Uterus (tissue), 2 donors: Measurements from ENCODE around the gene F2RL3.

ENCODE experiments used
- POLR2A ChIP-seq, 2 donors: fragments of 450-650 bp; IDR thresholded peaks; one replicate each; pipeline ENCODE4 v1.6.1; 2016; ENCODE audit warnings: antibody characterized with exemption in 2 of 2, mild to moderate bottlenecking in 1 of 2, moderate library complexity in 1 of 2
- TF ChIP-seq, protein P1 (sequence below), 4 experiments: fragments of 200-600 bp in 2 of 4; fragments of 450-650 bp in 2 of 4; sonication (generic) in 2 of 4; IDR thresholded peaks; one replicate each; pipeline ENCODE4 v1.5.1; 2016 to 2019; ENCODE audit warnings: antibody characterized with exemption in 4 of 4, mild to moderate bottlenecking in 2 of 4, moderate library complexity in 1 of 4

DNA sequence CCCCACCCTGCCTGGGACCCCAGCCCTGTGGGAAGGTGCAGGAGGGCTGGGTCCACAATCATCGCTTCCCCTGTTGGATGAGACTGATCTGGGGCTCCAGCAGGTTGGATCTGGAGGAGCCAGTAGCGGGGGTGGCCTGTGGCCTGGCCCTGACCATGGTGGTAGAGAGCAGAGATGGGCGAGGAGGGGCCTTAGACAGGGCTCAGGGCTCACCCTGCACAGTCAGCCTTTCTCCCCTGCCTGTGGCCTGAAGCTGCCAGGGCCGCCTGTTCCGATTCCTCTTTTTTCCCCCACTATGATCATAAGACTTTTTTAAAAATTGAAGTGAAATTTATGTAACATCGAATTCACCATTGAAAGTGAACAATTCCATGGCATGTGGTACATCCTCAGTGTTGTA, 41.4 kb upstream of the F2RL3 start:
- TF ChIP-seq, protein P1, sequence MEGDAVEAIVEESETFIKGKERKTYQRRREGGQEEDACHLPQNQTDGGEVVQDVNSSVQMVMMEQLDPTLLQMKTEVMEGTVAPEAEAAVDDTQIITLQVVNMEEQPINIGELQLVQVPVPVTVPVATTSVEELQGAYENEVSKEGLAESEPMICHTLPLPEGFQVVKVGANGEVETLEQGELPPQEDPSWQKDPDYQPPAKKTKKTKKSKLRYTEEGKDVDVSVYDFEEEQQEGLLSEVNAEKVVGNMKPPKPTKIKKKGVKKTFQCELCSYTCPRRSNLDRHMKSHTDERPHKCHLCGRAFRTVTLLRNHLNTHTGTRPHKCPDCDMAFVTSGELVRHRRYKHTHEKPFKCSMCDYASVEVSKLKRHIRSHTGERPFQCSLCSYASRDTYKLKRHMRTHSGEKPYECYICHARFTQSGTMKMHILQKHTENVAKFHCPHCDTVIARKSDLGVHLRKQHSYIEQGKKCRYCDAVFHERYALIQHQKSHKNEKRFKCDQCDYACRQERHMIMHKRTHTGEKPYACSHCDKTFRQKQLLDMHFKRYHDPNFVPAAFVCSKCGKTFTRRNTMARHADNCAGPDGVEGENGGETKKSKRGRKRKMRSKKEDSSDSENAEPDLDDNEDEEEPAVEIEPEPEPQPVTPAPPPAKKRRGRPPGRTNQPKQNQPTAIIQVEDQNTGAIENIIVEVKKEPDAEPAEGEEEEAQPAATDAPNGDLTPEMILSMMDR (IDR thresholded peaks at IDR 0.05): no peak
- TF ChIP-seq POLR2A (IDR thresholded peaks at IDR 0.05): no peak
